Jurkat, Clone E6-1 (cell line): ENCODE data around the gene DDX54.

Experiments
- DNase-seq: peaks from one replicate; pipeline ENCODE4 v3.0.0-alpha.2; 2011; ENCODE audit warnings: low read depth, low spot score
- H3K4me3 ChIP-seq: 2 replicates; pipeline ENCODE4 v1.5.1; 2011; ENCODE audit warnings: mild to moderate bottlenecking, low read length, control low read depth, moderate library complexity

DDX54 gene

DNA sequence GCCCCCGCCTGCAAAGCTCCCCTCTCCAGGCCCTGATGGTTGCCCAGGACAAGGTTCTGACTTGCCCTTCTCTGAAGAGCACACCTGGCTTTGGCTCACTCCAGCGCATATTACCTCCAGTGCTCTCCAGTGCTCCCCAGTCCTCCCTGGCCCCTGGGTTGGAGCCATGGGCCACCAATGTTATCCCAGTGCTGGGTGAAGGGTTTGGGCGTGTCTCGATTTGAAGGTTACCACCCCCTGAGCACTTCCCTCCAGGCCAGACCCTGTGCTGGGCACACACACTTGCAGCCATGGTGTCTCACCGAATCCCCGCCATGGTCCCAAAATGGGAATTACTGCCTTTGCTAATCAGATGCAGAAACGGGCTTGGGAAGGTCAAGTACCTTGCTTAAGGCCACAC, 11.3 kb upstream of the DDX54 start:
- DNase-seq, result no peak
- no peak overlapping the region for H3K4me3 ChIP-seq

DNA sequence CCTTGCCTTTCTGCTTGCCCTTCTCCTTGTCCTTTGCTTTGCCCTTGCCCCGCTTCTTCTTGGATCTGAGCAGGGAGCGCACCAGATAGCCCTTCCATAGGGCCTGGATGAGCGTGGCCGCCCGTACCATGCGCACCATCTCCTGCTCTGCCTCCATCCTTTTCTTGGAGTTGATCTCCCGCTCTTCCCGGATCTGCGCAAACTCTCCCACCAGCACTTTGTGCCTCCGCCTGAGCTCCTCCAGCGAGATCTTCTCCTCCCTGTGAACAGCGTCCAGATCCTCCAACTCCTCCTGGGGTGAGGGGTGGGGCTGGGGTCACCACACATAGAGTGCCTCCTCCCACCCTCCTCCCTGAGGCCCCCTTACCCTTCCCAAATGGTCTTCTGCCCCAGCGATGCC, 10.3 kb upstream of the DDX54 start:
- H3K4me3 ChIP-seq, result no peak overlapping the region
- DNase-seq, result no peak

DNA sequence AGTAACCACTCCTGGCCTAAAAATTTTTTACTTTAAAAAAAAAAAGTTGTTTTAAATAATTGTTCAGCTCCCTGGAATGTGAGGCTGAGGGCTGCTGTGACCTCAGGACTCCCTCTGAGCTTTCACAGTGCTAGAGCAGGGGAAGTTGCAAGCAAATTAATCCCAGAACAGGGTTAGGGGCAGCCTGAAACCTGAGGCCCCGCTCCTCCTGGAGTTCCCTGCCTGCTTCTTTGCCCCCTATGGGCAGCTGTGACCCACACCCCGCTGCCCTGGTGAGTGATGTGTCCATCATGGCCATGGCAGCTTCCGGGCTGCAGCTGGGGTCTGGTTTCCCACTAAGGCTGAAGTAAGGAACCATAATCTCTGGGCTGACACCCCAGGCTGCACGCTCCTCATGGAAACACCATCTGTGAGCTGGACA, 9.7 kb upstream of the DDX54 start:
- no peak for DNase-seq
- no peak overlapping the region for H3K4me3 ChIP-seq

DNA sequence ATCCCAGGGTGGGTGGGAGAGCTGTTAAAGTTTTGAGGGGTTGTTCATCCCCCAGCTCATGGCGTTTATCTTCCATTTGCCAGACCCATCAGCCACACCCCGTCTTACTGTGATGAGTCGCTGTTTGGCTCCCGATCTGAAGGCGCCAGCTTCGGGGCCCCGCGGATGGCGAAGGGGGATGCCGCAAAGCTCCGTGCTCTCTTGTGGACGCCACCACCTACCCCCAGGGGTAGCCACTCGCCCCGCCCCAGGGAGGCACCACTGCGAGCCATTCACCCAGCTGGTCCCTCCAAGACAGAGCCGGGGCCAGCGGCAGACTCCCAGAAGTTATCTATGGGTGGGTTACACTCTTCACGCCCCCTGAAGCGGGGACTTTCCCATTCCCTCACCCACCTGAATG, 5.9 kb upstream of the DDX54 start:
- H3K4me3 ChIP-seq, result no peak overlapping the region
- no peak for DNase-seq

DNA sequence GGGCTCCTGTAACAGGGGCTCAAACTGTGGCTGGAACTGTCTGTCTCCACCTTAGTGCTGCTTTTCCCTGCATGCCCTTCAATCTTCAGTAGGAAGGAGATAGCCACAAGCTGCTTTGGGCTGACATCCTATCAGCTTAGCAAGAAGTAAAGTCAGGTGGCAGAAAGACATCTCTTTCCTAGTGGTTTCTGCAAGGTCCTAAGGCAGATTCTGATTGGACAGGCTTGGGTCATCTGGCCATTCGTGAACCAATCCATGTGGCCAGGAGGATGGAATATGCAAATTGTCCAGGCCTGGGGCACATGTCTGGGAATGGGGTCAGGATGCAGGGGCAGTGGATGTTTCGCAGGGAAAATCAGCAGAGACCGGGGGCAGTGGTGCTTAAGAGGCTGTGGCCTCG, 5.5 kb upstream of the DDX54 start:
- DNase-seq, result no peak

DNA sequence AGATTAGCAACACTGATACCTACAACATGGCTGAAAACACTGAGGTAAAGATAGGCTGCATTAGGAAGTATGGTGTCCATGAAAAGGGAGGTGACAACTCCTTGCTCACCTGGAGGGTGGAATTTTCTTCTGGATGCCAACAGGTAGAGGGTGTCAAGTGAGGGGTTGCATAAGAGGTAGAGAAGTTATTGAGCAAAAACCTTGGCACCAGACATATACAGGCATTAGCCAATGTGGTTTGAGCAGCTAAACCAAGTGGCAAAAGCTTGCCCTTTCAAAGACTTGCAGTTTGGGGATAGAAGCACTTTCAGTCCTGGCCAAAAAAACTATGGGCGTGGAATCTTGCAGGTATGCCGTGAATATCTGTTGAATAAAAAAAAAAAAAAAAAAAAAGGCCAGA, 4.1 kb upstream of the DDX54 start:
- no peak overlapping the region for H3K4me3 ChIP-seq
- no peak for DNase-seq

More for the DNA sequence above, 5.5 kb upstream of the DDX54 start:
- no peak overlapping the region for H3K4me3 ChIP-seq

DNA sequence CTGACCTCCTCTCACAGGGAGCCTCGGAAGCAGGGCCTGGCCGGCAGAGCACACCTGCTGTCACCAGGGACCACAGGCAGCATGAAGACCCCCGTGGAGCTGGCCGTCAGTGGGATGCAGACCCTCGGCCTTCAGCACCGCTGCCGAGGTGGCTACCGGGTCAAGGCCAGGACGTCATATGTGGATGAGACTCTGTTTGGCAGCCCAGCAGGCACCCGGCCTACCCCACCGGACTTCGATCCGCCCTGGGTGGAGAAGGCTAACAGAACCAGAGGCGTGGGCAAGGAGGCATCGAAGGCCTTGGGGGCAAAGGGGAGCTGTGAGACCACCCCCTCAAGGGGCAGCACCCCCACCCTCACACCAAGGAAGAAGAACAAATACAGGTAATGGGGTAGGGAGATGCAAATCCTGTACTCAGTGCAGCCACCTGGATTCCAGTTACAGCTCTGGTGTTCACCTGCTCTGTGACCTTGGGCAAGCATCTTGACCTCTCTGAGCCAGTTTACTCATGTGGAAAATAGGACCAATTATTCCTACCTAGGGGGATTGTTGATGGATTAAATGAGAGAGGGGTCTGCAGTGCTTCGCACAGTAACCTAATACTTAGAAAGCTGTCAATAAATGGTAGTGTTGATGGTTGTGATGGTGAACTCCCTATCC, 1.5 kb upstream of the DDX54 start:
- DNase-seq, result no peak
- peak overlapping the region; percentile 88 for H3K4me3 ChIP-seq

DNA sequence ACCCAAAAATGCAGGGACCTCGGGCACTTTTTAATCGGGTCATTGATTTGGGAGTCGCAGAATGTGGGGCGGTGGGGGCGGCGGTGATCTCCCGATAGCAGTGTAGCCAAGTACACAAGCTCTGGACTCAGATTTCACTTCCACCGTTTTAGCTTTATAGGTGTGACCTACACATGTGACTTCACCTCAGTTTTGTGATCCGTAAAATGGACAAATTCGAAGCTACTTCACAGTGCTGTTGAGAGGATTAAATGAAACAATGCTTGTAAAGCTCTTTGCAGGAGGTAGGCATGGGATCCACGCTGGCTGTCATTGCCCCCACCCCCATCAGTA, 721 bp upstream of the DDX54 start:
- no peak for DNase-seq
- H3K4me3 ChIP-seq, result peak overlapping the region; percentile 88

DNA sequence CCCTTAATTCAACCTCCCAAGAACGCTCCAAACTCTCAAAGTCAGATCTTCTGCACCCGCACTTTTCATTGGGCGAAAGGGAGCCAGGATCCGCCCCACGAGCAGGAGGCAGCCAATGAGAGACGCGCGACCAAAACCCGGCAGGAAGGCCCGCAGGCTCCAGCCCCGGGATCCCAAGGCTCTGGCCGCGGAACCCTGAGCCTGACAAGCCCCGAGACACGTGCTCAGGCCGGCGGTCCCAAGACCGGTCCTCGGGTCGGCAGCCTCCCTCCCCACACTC, 438 bp downstream of the DDX54 start:
- DNase-seq, result peak; percentile 83
- peak overlapping the region; percentile 88 for H3K4me3 ChIP-seq

DNA sequence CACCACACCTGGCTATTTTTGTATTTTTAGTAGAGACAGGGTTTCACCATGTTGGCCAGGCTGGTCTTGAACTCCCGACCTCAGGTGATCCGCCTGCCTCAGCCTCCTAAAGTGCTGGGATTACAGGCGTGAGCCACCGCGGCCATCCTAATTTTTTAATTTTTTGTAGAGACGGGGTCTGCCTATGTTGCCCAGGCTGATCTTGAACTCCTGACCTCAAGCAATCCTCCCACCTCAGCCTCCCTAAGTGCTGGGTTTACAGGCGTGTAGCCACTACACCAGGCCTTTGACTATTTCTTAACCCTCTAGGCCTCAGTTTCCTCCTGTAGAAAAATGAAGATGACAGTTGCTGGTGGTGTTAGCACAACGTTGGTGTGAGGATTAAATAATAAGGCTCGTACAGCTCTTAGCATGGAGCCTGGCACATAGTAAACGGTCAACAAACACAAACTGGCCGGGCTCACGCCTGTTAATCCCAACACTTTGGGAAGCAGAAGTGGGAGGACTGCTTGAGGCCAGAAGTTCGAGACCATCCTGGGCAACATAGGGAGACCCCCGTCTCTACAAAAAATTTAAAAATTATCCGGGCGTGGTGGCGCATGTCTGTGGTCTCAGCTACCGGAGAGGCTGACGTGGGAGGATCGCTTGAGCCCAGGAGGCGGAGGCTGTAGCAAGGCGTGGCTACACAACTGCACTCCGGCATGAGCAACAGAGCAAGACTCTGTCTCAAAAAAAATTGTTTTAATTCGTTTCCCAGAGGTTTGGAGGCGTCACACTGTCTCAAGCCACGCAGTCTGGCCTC, 979 bp downstream of the DDX54 start:
- DNase-seq, result no peak
- H3K4me3 ChIP-seq, result peak overlapping the region; percentile 88

DNA sequence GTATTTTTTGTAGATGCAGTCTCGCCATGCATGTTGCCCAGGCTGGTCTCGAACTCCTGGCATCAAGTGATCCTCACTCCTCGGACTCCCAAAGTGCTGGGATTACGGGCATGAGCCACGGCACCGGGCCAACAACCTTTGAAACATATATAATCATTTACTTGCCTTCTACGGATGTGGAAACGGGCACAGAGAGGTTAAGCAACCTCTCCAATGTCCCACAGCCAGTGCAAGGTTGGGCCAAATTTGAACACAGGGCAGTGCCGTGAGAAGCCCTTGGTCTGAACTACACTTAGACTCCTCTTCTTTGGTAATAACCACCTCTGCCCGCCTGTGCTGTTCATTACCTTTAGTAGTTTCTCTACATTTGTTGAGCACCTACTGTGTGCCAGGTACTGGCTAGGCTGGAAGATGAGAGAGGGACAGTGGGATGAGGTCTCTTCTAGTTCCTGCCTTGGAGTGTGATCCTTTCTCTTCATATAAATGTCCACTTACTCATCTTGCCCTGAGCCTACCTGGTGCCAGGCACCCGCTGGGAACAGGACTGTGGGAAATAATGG, 2.2 kb downstream of the DDX54 start:
- no peak overlapping the region for H3K4me3 ChIP-seq
- DNase-seq, result no peak

DNA sequence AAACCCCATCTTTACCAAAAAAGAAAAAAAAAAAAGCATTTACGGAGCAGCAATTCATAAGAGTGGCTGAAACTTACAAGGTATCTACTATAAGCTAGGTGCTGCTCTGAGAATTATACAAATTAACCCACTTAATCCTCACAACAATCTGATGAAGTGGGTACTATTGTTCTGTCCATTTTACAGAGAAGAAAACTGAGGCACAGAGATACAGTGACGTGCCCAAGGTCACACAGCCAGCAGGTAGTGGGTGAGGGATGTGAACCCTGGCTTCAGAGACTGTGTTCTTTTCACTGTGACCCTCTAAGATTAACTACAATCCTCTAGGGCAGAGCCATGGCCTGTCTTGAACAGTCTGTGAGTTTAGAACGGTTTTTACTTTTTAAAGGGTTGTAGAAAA, 3.3 kb downstream of the DDX54 start:
- no peak overlapping the region for H3K4me3 ChIP-seq
- DNase-seq, result no peak

DNA sequence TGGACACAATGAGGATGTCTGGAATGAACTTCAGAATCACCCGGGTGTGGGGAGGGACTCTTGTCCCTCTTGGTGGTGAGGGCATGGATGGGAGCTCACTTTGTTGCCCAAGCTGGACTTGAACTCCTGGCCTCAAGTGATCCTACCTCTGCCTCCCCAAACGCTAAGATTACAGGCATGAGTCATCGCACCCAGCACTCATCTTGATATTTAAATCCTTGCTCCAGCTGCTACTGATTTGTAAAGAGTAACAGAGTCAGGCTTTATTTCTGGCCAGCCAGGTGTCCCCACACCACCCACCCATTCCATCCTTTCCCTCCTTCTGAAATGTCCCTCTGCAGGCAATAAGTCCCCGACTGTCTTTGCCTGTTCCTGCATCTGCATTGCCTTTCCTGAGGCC, 4.9 kb downstream of the DDX54 start:
- DNase-seq, result no peak
- H3K4me3 ChIP-seq, result no peak overlapping the region

DNA sequence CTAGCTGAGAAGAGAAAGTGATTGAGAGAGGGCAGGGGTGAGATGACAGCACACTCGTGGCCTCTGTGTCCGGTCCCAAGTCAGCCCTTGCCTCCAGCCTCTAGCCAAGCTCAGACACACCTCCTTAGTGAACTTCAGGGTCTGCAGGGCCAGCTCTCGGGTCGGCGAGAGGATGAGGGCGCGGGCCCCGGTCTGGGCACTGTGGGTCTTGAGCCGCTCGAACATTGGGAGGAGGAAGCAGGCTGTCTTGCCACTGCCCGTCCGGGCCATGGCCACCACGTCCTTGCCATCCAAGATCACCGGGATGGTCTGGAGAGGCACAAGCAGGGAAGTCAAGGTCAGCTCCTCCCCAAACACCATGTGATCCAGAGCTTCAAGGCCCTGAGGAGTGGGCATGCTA, 6.3 kb downstream of the DDX54 start:
- H3K4me3 ChIP-seq, result no peak overlapping the region
- DNase-seq, result no peak

DNA sequence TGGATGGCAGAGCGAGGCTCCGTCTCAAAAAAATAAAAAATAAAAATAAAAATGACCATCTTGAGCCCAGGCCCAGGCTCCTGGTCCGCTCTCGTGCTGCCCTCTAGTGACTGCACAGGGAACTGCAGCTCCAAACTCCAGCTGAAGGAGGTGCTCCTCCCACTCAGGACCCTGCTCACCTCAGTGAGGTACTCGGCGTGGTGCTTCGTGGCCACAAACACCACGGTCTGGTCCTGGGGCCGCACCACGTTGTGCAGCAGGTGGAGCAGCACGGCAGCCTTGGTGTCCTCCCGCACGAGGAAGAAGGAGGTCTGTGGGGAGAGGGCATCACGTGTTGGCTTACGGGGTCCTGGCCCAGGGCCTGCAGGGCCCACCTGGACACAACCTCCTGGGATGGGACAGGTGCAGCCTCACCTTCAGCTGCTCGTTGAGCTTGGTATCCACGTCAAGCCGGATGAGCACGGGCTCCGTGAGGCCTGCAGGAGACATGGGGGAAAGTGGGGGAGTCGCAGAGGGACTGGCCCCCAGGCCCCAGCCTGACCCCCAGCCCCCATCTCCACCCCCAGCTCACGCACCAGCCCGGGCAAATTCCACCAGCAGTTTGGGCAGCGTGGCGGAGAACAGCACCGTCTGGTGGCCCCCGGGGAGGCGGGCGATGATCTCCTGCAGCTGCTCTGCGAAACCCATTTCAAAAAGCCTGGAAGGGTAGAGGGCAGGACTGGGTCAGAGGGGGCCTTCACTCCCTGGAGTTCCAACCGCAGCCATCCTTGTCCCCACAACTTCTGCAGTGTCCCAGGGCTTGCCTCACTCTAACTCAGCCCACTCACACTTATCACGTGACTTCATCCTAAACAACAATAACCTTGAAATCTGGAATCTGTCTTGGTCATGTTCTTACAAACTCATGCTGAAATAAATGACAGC, 10.6 kb downstream of the DDX54 start:
- DNase-seq, result peak; percentile 33

DNA sequence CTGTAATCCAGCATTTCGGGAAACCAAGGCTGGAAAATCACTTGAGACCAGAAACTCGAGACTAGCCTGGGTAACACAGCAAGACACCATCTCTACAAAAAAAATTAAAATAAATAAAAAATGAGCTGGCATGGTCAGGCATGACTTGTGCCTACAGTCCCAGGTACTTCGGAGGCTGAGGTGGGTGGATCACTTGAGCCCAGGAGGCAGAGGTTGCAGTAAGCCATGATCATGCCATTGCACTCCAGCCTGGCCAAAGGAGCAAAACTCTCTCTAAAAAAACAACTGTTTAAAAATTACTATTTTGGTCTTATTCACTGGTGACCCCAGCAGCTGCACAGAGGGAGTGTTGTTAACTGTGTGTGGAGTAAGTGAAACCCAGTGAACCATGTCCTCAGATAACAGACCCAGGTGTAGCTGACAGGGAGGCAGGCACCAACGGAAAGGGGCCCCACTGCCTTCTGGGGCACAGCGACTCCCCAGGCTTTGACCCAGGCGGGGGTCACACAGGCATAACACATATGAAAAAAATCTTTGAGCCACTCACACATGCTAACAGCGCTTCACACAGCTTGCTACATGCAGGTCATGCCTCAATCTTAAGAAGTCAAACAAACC, 12.1 kb downstream of the DDX54 start:
- no peak for DNase-seq
- no peak overlapping the region for H3K4me3 ChIP-seq

More for the DNA sequence above, 10.6 kb downstream of the DDX54 start:
- H3K4me3 ChIP-seq, result no peak overlapping the region

DNA sequence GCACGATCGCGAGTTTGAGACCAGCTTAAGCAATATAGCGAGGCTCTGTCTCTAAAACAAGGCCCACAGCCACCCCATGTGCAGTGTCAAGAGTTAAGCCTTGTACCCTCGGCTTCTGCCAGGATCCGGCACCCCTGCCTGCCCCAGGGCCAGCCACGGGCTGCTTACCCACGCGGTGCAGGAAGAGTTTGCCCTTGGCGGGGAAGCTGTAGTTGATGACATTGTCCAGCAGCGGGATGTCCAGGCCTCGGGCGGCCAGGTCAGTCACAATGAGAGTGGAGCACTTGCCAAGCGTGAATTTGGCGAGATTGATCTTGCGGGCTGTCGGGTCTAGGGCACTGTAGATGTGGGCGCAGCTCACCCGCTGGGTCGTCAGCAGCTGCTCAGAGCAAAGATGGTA, 13.1 kb downstream of the DDX54 start:
- no peak overlapping the region for H3K4me3 ChIP-seq

DNA sequence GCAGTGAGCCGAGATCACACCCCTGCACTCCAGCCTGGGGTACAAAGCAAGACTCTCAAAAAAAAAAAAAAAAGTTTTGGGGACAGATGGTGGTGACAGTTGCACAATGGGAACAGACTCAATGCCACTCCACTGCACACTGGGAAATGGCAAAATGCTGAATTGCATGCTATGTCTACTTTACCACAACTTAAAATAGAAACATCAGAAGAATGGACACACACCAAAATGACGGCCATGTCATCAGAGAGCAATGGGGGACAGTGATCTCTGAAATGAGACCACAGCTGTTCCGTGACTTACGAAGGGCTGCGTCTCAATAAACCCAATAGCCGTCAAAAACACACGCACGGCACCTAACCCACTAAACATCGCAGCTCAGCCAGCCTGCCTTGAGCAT, 13.7 kb downstream of the DDX54 start:
- no peak for DNase-seq

More for the DNA sequence above, 13.1 kb downstream of the DDX54 start:
- no peak for DNase-seq

DNA sequence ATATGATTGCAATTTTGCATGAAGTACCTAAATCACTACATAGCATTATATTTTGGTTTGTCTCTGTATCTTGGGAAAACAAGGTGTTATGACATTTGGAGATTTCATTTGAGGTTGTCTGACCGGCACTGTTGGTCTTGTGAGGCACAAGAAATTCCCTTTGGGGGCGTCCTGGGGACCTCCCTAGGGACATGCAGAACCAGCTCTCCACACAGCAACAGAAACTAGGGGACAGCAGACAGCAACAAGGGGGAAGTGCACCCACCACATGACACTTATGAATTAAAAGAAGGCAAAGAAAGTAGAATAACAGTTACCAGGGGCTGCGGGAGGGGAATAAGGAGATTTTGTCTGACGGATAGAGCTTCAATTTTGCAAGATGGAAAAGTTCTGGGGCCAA, 14.4 kb downstream of the DDX54 start:
- no peak for DNase-seq
- no peak overlapping the region for H3K4me3 ChIP-seq

More for the DNA sequence above, 13.7 kb downstream of the DDX54 start:
- H3K4me3 ChIP-seq, result no peak overlapping the region
